ENCODE data around the gene LASP1. TPM values are rescaled to one million over a fixed set of nuclear protein-coding genes. Genes with fewer than 3 reads are reported as not detected.

The LASP1 gene
- total and polyA plus RNA-seq, 2 donors (not counting 3 experiments of a cell fraction or from before 2014, with no cell fraction given) = 214 to 242 TPM

- H3K36me3 ChIP-seq (ENCODE audit: control insufficient read depth in 2 of 2, extremely low read depth in 1 of 2, insufficient read depth in 2 of 2, low read length in 2 of 2) = peaks cover 0 to 9% of the 10 kb centered on the region in 2 experiments
- dilution Hi-C loops (cut with MboI; ENCODE audit: extremely low pct_ligation_motif_present, low sequenced_read_pairs) = no loop called here
Observed at GRCh38 chr17:38905375-38905774, 35.5 kb downstream of the LASP1 start.

More at GRCh38 chr17:38905375-38905774, 35.5 kb downstream of the LASP1 start:
- Histone ChIP-seq H3K9me1 (replicated peaks; ENCODE audit: control insufficient read depth, extremely low read depth, insufficient read depth, low read length) (no peaks in the 10 kb centered on the region), H3K4me2 (ENCODE audit: insufficient read depth, low read length) (no peak overlapping the region), H3K4me3 (replicated peaks in 1 of 3; ENCODE audit: insufficient read depth in 1 of 3, low read depth in 1 of 3, low read length in 3 of 3) (no peak overlapping the region), H2AFZ (ENCODE audit: low read depth, low read length) (no peak overlapping the region), H3K4me1 (ENCODE audit: control insufficient read depth, extremely low read depth, insufficient read depth, low read length) (peaks cover 44% of the 10 kb centered on the region), H3K79me2 (ENCODE audit: control insufficient read depth, insufficient read depth, low read length) (peaks cover 53% of the 10 kb centered on the region), H4K20me1 (replicated peaks; ENCODE audit: control insufficient read depth, extremely low read depth, insufficient read depth, low read length) (no peaks in the 10 kb centered on the region), H3K27me3 (ENCODE audit: control insufficient read depth in 2 of 2, insufficient read depth in 2 of 2, low read length in 2 of 2) (no peaks in the 10 kb centered on the region), H3K27ac (ENCODE audit: insufficient read depth, low read depth, low read length) (no peak overlapping the region), H3K9me3 (replicated peaks; ENCODE audit: control insufficient read depth, insufficient read depth, low read length) (no peaks in the 10 kb centered on the region), H3K9ac (replicated peaks; ENCODE audit: extremely low read depth, insufficient read depth, low read length) (no peak overlapping the region)
- DNase-seq (ENCODE audit: low read depth, low spot score) (no peak), FAIRE-seq (no peak)
- ChIA-PET POLR2A (no interaction called here), CTCF (interaction anchor here (2.5 kb wide), 1 partner anchor 78 kb away, joined by 11 read pairs; no protein-coding TSS in a partner anchor)
- no peak for TF ChIP-seq JUN (IDR thresholded peaks at IDR 0.05; ENCODE audit: borderline replicate concordance, insufficient read depth, insufficient read length, low read depth)
- no peak for TF ChIP-seq POLR2AphosphoS5 (IDR thresholded peaks at IDR 0.05; ENCODE audit: insufficient read depth, low read depth, low read length)
- TF ChIP-seq CTCF (IDR thresholded peaks at IDR 0.05; ENCODE audit: extremely low read depth in 1 of 2, insufficient read depth in 1 of 2, low read depth in 1 of 2, low read length in 2 of 2) = no peak
- TF ChIP-seq POLR2A (IDR thresholded peaks at IDR 0.05; ENCODE audit: low read depth, low read length) = no peak
- no peak for TF ChIP-seq MYC (IDR thresholded peaks at IDR 0.05; ENCODE audit: low read depth, low read length)
- TF ChIP-seq EZH2 (IDR thresholded peaks at IDR 0.05; ENCODE audit: borderline replicate concordance, low read depth, low read length, severe bottlenecking) = no peak
- no TSS peak for BruUV-seq (replicated peaks)
- intact Hi-C loops (cut with micrococcal nuclease) = no loop called here
